Peyer's patch (tissue), 4 donors: ENCODE measurements around the gene C14orf180.

ENCODE experiments used
- CTCF ChIP-seq, 6 experiments: fragments of 450-650 bp in 4 of 6; fragments of 200-600 bp in 2 of 6; sonication (generic) in 1 of 6; IDR thresholded peaks; one replicate each; pipeline ENCODE4 v1.5.1; 2017 to 2019; ENCODE audit warnings: antibody characterized with exemption in 6 of 6, mild to moderate bottlenecking in 3 of 6, moderate library complexity in 1 of 6
- POLR2A ChIP-seq, 2 donors: fragments of 450-650 bp; IDR thresholded peaks; one replicate each; pipeline ENCODE4 v1.5.1; 2017; ENCODE audit warnings: antibody characterized with exemption in 2 of 2, mild to moderate bottlenecking in 2 of 2, moderate library complexity in 2 of 2

GRCh38 chr14:104556256-104557021 lies 23.1 kb upstream of the C14orf180 start:
- no peak for TF ChIP-seq CTCF (IDR thresholded peaks at IDR 0.05)
- no peak for TF ChIP-seq POLR2A (IDR thresholded peaks at IDR 0.05)
